Measurements from ENCODE around the gene TFDP2. TPM values are rescaled to one million over a fixed set of nuclear protein-coding genes. Genes with fewer than 3 reads are reported as not detected.

Gene TFDP2
- total and polyA plus RNA-seq, 2 of the 8 experiments (the other 6 are each of a cell fraction or from before 2014, with no cell fraction given): 41.1 to 119 TPM

GRCh38 chr3:142040941-142041491 lies 108.3 kb downstream of the TFDP2 start:
- no peak overlapping the region for H3K4me2 ChIP-seq (ENCODE audit: insufficient read depth in 1 of 2, low read depth in 2 of 2, low read length in 2 of 2)
- H3K23ac ChIP-seq (ENCODE audit: insufficient read length): no peak overlapping the region
- no peaks in the 10 kb centered on the region for H3K27me3 ChIP-seq (replicated peaks in 1 of 4; ENCODE audit: control insufficient read depth in 3 of 4, extremely low read depth in 1 of 4, insufficient read depth in 3 of 4, low read length in 3 of 4)
- no peak overlapping the region for H2AK5ac ChIP-seq (ENCODE audit: low read depth, low read length)
- no peak overlapping the region for H4K8ac ChIP-seq (ENCODE audit: extremely low read depth, insufficient read depth, low read length)
- no peaks in the 10 kb centered on the region for H3K9me3 ChIP-seq (ENCODE audit: insufficient read depth in 2 of 2, low read depth in 1 of 2, low read length in 1 of 2)
- no peak overlapping the region for H4K5ac ChIP-seq (ENCODE audit: insufficient read length, low read depth, low read length)
- no peaks in the 10 kb centered on the region for H3K36me3 ChIP-seq (ENCODE audit: control insufficient read depth in 2 of 4, insufficient read depth in 4 of 4, low read length in 3 of 4)
- no peak overlapping the region for H2BK12ac ChIP-seq (ENCODE audit: low read depth, low read length)
- no peak overlapping the region for H2BK15ac ChIP-seq (ENCODE audit: low read length)
- no peak overlapping the region for H4K91ac ChIP-seq (replicated peaks; ENCODE audit: insufficient read length, low read length)
- no peaks in the 10 kb centered on the region for H3K23me2 ChIP-seq (ENCODE audit: low read depth, low read length)
- H2BK120ac ChIP-seq (replicated peaks; ENCODE audit: low read depth, low read length): no peak overlapping the region
- H3K4me3 ChIP-seq (ENCODE audit: extremely low read depth in 1 of 4, insufficient read depth in 2 of 4, low read depth in 3 of 4, low read length in 4 of 4): no peak overlapping the region
- WGBS, 2 experiments (ENCODE audit: extremely low coverage in 1 of 2, insufficient coverage in 1 of 2, insufficient read length in 1 of 2, insufficient replicate concordance in 2 of 2, low coverage in 1 of 2, low lambda C conversion rate in 2 of 2, missing lambda C conversion rate in 1 of 2): 82% methylated on average over 2 of the region's 2 CpGs; no CpG with 5 or more reads in 1 of the 2 experiments
- H4K20me1 ChIP-seq (replicated peaks in 1 of 2; ENCODE audit: control insufficient read depth in 1 of 2, insufficient read depth in 2 of 2, low read length in 2 of 2): peaks cover 0 to 2% of the 10 kb centered on the region in 2 experiments
- H3K4me1 ChIP-seq (replicated peaks in 1 of 4; ENCODE audit: control insufficient read depth in 3 of 4, insufficient read depth in 4 of 4, low read length in 3 of 4): no peaks in the 10 kb centered on the region
- TF ChIP-seq ATF3 (IDR thresholded peaks at IDR 0.05; ENCODE audit: insufficient read depth, low read depth, low read length) (no peak), EZH2 (IDR thresholded peaks at IDR 0.05; ENCODE audit: low read depth, low read length, severe bottlenecking) (no peak), JUND (IDR thresholded peaks at IDR 0.05; ENCODE audit: low read length) (no peak), CTBP2 (IDR thresholded peaks at IDR 0.05; ENCODE audit: borderline replicate concordance, insufficient read depth, insufficient read length, low read length) (no peak), EGR1 (IDR thresholded peaks at IDR 0.05; ENCODE audit: borderline replicate concordance, low read depth, low read length) (no peak), KDM5A (IDR thresholded peaks at IDR 0.05; ENCODE audit: low read length) (no peak), BRCA1 (IDR thresholded peaks at IDR 0.05; ENCODE audit: low read depth, low read length) (no peak), CHD2 (IDR thresholded peaks at IDR 0.05; ENCODE audit: low read length) (no peak), SIRT6 (IDR thresholded peaks at IDR 0.05; ENCODE audit: low read length) (no peak), RXRA (IDR thresholded peaks at IDR 0.05; ENCODE audit: insufficient read depth, low read depth, low read length) (no peak), TEAD4 (IDR thresholded peaks at IDR 0.05; ENCODE audit: low read depth, low read length) (no peak)
- H3K4ac ChIP-seq (replicated peaks; ENCODE audit: insufficient read length, low read depth, low read length): no peak overlapping the region
- CTCF ChIA-PET (ENCODE audit: partially characterized antibody): interaction anchor here (1.5 kb wide), 1 partner anchor 85 kb away, joined by 4 read pairs; no protein-coding TSS in a partner anchor
- DNase-seq (ENCODE audit: low read depth in 1 of 2, low spot score in 2 of 2) (no peak), FAIRE-seq (no peak)
- H3K18ac ChIP-seq (ENCODE audit: extremely low read depth, low read length): no peak overlapping the region
- H3K27ac ChIP-seq (ENCODE audit: low read depth, low read length): no peak overlapping the region
- POLR2A ChIA-PET (ENCODE audit: partially characterized antibody): interaction anchor here (0.6 to 1.4 kb wide), 2 partner anchors 36 to 76 kb away, joined by 3 to 4 read pairs; no protein-coding TSS in a partner anchor
- H3K14ac ChIP-seq (ENCODE audit: insufficient read length): no peak overlapping the region
- H2BK20ac ChIP-seq (ENCODE audit: low read length): no peak overlapping the region
- H3K79me2 ChIP-seq (ENCODE audit: control insufficient read depth in 1 of 2, insufficient read depth in 2 of 2, low read length in 2 of 2): no peaks in the 10 kb centered on the region
- H3K56ac ChIP-seq (replicated peaks; ENCODE audit: insufficient read length, low read depth, low read length): no peak overlapping the region
- no peaks in the 10 kb centered on the region for H3K79me1 ChIP-seq (ENCODE audit: low read depth, low read length)
- H2BK5ac ChIP-seq (ENCODE audit: low read depth, low read length): no peak overlapping the region
- no peak overlapping the region for H3K9ac ChIP-seq (replicated peaks in 1 of 4; ENCODE audit: extremely low read depth in 1 of 4, low read depth in 3 of 4, low read length in 3 of 4)
- H2AFZ ChIP-seq (ENCODE audit: low read length): no peak overlapping the region

Data from H1 (cell line).